Fibroblast of lung (primary cell): ENCODE measurements around the gene KLHL1. TPM values are rescaled to one million over a fixed set of nuclear protein-coding genes. Genes with fewer than 3 reads are reported as not detected.

ENCODE experiments used
- DNase-seq, 2 donors: peaks; one replicate each; pipeline versions ENCODE4 v3.0.0 to v3.0.0-alpha.2; 2010; ENCODE audit warnings: low read depth in 2 of 2
- H2AFZ ChIP-seq: 2 replicates; pipeline ENCODE4 v1.5.1; 2012; ENCODE audit warnings: low read length, control low read depth, inconsistent platforms
- H3K27ac ChIP-seq: 2 replicates; pipeline ENCODE4 v1.5.1; 2011; ENCODE audit warnings: low read length, control low read depth; ENCODE audit not compliant: insufficient read depth
- H3K27me3 ChIP-seq: 2 replicates; pipeline ENCODE4 v1.5.1; 2011; ENCODE audit warnings: mild to moderate bottlenecking, low read length; ENCODE audit not compliant: control insufficient read depth, insufficient read depth
- H3K36me3 ChIP-seq: 2 replicates; pipeline ENCODE4 v1.5.1; 2011; ENCODE audit warnings: low read length; ENCODE audit not compliant: control insufficient read depth, insufficient read depth
- H3K4me1 ChIP-seq: 2 replicates; pipeline ENCODE4 v1.5.1; 2011; ENCODE audit warnings: low read length; ENCODE audit not compliant: control insufficient read depth, insufficient read depth; ENCODE audit errors: extremely low read depth
- H3K4me2 ChIP-seq: 2 replicates; pipeline ENCODE4 v1.5.1; 2011; ENCODE audit warnings: low read length, control low read depth; ENCODE audit not compliant: insufficient read depth; ENCODE audit errors: extremely low read depth
- H3K4me3 ChIP-seq, 4 experiments: fragments of 200-600 bp in 1 of 4; sonication (generic) in 1 of 4; replicated peaks in 1 of 4; 2 replicates each; pipeline ENCODE4 v1.5.1; 2011 to 2016; ENCODE audit warnings: low read length in 4 of 4, low read depth in 3 of 4, mild to moderate bottlenecking in 3 of 4, control low read depth in 2 of 4, inconsistent platforms in 1 of 4, mixed read lengths in 1 of 4; ENCODE audit not compliant: insufficient read depth in 1 of 4; ENCODE audit errors: control extremely low read depth in 1 of 4
- H3K79me2 ChIP-seq: 2 replicates; pipeline ENCODE4 v1.5.1; 2012; ENCODE audit warnings: mild to moderate bottlenecking, low read length, inconsistent platforms; ENCODE audit not compliant: control insufficient read depth, insufficient read depth
- H3K9ac ChIP-seq: 2 replicates; pipeline ENCODE4 v1.5.1; 2011; ENCODE audit warnings: mild to moderate bottlenecking, low read length, control low read depth; ENCODE audit not compliant: insufficient read depth
- H3K9me3 ChIP-seq: 2 replicates; pipeline ENCODE4 v1.5.1; 2012; ENCODE audit warnings: low read depth, low read length; ENCODE audit not compliant: control insufficient read depth, insufficient read depth
- H4K20me1 ChIP-seq: 2 replicates; pipeline ENCODE4 v1.5.1; 2011; ENCODE audit warnings: low read length; ENCODE audit not compliant: control insufficient read depth, insufficient read depth; ENCODE audit errors: extremely low read depth
- EZH2 ChIP-seq: IDR thresholded peaks from 2 replicates; pipeline ENCODE4 v1.5.1; 2012; ENCODE audit warnings: low read length, control low read depth, mild to moderate bottlenecking; ENCODE audit errors: missing control alignments
- polyA plus RNA-seq, 2 donors: library from polyadenylated mRNA; depleted of rRNA in 1 of 2; stranded (reverse) in 1 of 2; unstranded in 1 of 2; fragments of >200 nt; gene quantifications; 2 replicates each; pipeline ENCODE4 v1.2.1, GENCODE V29; 2011 to 2012; ENCODE audit warnings: missing spikeins in 1 of 2
- total RNA-seq: library from RNA; depleted of rRNA; stranded (reverse); fragments of >200 nt; gene quantifications from 2 replicates; pipeline ENCODE4 v1.2.1, GENCODE V29; 2014
- TF ChIP-seq, protein P1 (sequence below), 2 donors: IDR thresholded peaks in 1 of 2; conservative IDR thresholded peaks in 1 of 2; 1 replicate in 1 of 2; 2 replicates in 1 of 2; pipeline ENCODE4 v1.5.1; 2011 to 2012; ENCODE audit warnings: low read length in 2 of 2, control low read depth in 1 of 2, inconsistent platforms in 1 of 2, low read depth in 1 of 2, mild to moderate bottlenecking in 1 of 2

KLHL1 gene
- total and polyA plus RNA-seq, 2 donors (not counting 1 experiment from before 2014, with no cell fraction given), result not detected

DNA sequence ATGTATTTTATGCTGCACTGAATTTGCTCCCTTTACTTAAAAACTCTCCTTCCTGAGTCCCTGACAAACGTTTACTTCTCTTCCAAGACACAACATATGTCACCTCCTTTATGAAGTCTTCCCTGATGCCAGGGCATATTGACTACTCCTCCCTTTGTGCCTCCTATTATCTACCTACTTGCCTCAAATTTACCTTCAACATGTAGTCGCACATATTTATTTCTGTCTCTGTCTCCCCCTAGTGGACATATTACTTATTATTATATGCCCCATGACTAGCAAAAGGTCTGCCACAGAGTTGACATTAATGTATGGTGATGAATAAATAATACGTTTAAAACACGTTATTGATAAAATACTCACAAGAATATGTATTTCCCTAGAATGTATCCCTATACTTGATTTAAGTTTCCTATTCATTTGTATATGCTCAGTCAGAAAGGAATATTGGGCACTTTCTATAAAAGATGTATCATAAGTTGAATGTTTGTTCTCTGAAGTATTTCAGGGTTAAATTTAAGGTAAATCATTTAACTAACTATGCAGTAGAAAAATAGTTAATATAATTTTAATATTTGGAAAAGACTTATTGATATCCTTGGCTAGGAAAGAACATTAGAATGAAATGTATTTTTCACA is 250.9 kb downstream of the KLHL1 start:
- no peak overlapping the region for H3K4me2 ChIP-seq
- DNase-seq, result peak; percentile 22 to 49
- no peak for TF ChIP-seq EZH2
- TF ChIP-seq, protein P1, sequence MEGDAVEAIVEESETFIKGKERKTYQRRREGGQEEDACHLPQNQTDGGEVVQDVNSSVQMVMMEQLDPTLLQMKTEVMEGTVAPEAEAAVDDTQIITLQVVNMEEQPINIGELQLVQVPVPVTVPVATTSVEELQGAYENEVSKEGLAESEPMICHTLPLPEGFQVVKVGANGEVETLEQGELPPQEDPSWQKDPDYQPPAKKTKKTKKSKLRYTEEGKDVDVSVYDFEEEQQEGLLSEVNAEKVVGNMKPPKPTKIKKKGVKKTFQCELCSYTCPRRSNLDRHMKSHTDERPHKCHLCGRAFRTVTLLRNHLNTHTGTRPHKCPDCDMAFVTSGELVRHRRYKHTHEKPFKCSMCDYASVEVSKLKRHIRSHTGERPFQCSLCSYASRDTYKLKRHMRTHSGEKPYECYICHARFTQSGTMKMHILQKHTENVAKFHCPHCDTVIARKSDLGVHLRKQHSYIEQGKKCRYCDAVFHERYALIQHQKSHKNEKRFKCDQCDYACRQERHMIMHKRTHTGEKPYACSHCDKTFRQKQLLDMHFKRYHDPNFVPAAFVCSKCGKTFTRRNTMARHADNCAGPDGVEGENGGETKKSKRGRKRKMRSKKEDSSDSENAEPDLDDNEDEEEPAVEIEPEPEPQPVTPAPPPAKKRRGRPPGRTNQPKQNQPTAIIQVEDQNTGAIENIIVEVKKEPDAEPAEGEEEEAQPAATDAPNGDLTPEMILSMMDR (conservative IDR thresholded peaks at IDR 0.05 in 1 of 2, IDR thresholded peaks at IDR 0.05 in 1 of 2; ENCODE audit: low read depth in 1 of 2, low read length in 2 of 2), result peak; percentile 6 to 53

DNA sequence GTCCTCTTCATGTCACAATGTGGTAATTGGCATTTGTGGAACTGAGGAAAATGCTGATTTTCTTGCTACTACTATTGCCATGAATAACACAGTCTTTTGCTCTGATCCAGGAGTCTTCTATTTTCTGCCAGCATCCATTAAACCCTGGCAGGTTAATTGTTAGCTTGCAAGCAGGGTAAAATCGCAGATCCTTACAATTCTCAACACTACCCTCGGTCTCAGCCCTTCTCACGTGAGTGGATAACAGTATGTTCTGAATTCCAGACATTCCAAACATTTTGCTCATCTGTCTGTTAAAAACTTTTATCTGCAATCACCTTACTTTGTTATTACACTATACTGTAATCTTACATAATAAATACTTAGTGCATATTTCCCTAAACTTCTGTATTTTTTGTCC is 251.9 kb downstream of the KLHL1 start:
- H3K4me1 ChIP-seq, result no peaks in the 10 kb centered on the region
- no peak overlapping the region for H3K4me3 ChIP-seq
- H3K9ac ChIP-seq, result no peak overlapping the region
- no peak overlapping the region for H3K27ac ChIP-seq
- H3K79me2 ChIP-seq, result no peaks in the 10 kb centered on the region
- no peaks in the 10 kb centered on the region for H3K36me3 ChIP-seq
- H3K27me3 ChIP-seq, result no peaks in the 10 kb centered on the region
- DNase-seq, result peak in 1 of 2 donors; percentile 6
- no peak overlapping the region for H3K4me2 ChIP-seq
- peaks cover 2% of the 10 kb centered on the region for H4K20me1 ChIP-seq
- H2AFZ ChIP-seq, result no peak overlapping the region
- H3K9me3 ChIP-seq, result no peaks in the 10 kb centered on the region
- TF ChIP-seq EZH2, result no peak
- TF ChIP-seq, protein P1 (conservative IDR thresholded peaks at IDR 0.05 in 1 of 2, IDR thresholded peaks at IDR 0.05 in 1 of 2; ENCODE audit: low read depth in 1 of 2, low read length in 2 of 2), result no peak

More for the DNA sequence above, 250.9 kb downstream of the KLHL1 start:
- H4K20me1 ChIP-seq, result no peaks in the 10 kb centered on the region
- H3K27ac ChIP-seq, result no peak overlapping the region
- no peak overlapping the region for H3K9ac ChIP-seq
- no peak overlapping the region for H3K4me3 ChIP-seq
- H3K79me2 ChIP-seq, result no peaks in the 10 kb centered on the region
- no peaks in the 10 kb centered on the region for H3K4me1 ChIP-seq
- H3K36me3 ChIP-seq, result no peaks in the 10 kb centered on the region
- H3K9me3 ChIP-seq, result no peaks in the 10 kb centered on the region
- no peaks in the 10 kb centered on the region for H3K27me3 ChIP-seq
- H2AFZ ChIP-seq, result no peak overlapping the region

DNA sequence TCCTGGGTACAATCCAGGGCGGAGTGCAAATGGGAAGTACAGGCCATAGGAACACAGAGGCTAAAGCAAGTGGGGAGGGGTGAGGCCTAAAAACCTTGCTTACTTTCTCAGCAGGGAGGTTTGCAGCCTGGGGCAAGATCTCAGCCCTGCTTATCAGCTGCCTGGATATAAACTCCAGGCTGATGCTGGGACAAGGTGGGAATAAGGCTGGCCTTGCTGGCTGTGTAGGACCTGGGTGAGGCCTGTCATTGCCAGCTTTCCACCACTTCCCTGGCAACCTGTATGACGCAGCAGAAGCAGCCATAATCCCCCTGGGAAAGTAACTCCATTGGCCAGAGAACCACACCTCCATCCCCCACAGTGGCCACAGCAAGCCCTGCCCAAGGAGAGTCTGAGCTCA is 279.7 kb downstream of the KLHL1 start:
- DNase-seq, result no peak
- Histone ChIP-seq H3K9me3 (no peaks in the 10 kb centered on the region), H3K27me3 (no peaks in the 10 kb centered on the region), H3K4me1 (no peaks in the 10 kb centered on the region), H3K4me2 (no peak overlapping the region), H3K4me3 (no peak overlapping the region), H3K27ac (no peak overlapping the region), H4K20me1 (no peaks in the 10 kb centered on the region), H3K79me2 (no peaks in the 10 kb centered on the region), H3K36me3 (no peaks in the 10 kb centered on the region), H3K9ac (no peak overlapping the region), H2AFZ (no peak overlapping the region)
- TF ChIP-seq, protein P1 (conservative IDR thresholded peaks at IDR 0.05 in 1 of 2, IDR thresholded peaks at IDR 0.05 in 1 of 2; ENCODE audit: low read depth in 1 of 2, low read length in 2 of 2), result no peak
- TF ChIP-seq EZH2, result no peak
